Colonic mucosa (tissue), 4 donors: ENCODE data around the gene KCNN3. TPM values are rescaled to one million over a fixed set of nuclear protein-coding genes. Genes with fewer than 3 reads are reported as not detected.

Experiments used
- DNase-seq: peaks from one replicate; pipeline ENCODE4 v3.0.0-alpha.2; 2020
- H3K27ac ChIP-seq: fragments of 200-600 bp; one replicate; pipeline ENCODE4 v1.8.0; 2021
- H3K27me3 ChIP-seq: fragments of 200-600 bp; one replicate; pipeline ENCODE4 v1.8.0; 2021
- H3K36me3 ChIP-seq: fragments of 200-600 bp; one replicate; pipeline ENCODE4 v1.8.0; 2021
- H3K4me1 ChIP-seq: fragments of 200-600 bp; one replicate; pipeline ENCODE4 v1.8.0; 2021; ENCODE audit warnings: mild to moderate bottlenecking
- H3K4me3 ChIP-seq: fragments of 200-600 bp; one replicate; pipeline ENCODE4 v1.8.0; 2021
- H3K9ac ChIP-seq, 2 donors: one replicate each; pipeline ENCODE4 v1.7.0; 2013; ENCODE audit warnings: control low read depth in 2 of 2, low read depth in 2 of 2, low read length in 2 of 2
- H3K9me3 ChIP-seq: fragments of 200-600 bp; one replicate; pipeline ENCODE4 v1.8.0; 2021
- intact Hi-C: fragments of 100-400 bp; cut with DNase I; formaldehyde crosslinking; loops from one replicate; pipeline ENCODE4 v1.14.1; 2022
- total RNA-seq, 2 donors: library from RNA; stranded (reverse); fragmentation: NEBNext Ultra II Directional in 1 of 2; extraction: Animal tissue kit (Norgen Biotek cat#: 25700) in 1 of 2; gene quantifications; one replicate each; pipeline ENCODE4 v1.2.1, GENCODE V29; 2021
- TF ChIP-seq, protein P1 (sequence below): fragments of 200-600 bp; IDR thresholded peaks from one replicate; pipeline ENCODE4 v1.8.0; 2022; ENCODE audit warnings: antibody characterized with exemption, mild to moderate bottlenecking
- donor health status: healthy.
- donor health status: DM: no; HTN: no; CAD: no.
- donor health status: DM: no; HTN: no; CAD: no.

KCNN3 gene
- total RNA-seq, 2 donors from 2014 or later: 0.99 to 2.5 TPM

DNA sequence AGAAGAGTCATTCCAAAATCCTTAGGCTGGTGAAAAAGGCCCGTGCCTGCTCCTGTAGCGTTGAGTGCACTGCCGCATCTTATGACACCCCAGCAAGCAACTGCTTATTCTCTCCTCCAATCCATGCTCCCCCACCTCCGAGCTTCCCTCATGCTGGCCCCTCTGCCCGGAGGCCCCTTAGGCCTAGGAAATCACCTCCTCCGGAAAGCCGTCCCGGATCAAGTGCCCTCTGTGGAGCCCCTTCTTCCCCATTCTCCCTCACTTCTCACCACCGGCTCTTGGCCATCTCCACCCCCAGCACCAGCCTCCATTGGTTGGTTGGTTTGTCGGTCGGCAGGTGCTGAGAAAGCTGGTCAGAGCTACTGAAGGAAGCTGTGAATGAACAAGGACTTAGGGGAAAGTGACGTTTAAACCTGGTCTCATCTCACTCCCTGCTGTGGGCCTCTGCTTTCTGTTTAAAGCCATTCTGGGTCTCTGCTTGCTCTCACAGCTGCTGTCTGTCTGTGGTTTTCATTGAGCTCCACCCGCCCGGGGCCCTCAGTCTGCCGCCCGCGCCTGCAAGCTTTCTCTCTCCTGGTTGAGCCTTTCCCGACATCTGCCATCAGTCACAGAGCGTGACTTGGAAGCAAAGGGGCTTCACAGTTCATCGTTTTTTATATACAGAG lies 122.2 kb downstream of the KCNN3 start:
- Histone ChIP-seq H3K36me3 (no peaks in the 10 kb centered on the region), H3K4me1 (no peaks in the 10 kb centered on the region), H3K27me3 (no peaks in the 10 kb centered on the region), H3K9ac (no peak overlapping the region), H3K4me3 (no peak overlapping the region), H3K27ac (no peak overlapping the region), H3K9me3 (no peaks in the 10 kb centered on the region)
- intact Hi-C loops: no loop called here
- DNase-seq: no peak
- TF ChIP-seq, protein P1, sequence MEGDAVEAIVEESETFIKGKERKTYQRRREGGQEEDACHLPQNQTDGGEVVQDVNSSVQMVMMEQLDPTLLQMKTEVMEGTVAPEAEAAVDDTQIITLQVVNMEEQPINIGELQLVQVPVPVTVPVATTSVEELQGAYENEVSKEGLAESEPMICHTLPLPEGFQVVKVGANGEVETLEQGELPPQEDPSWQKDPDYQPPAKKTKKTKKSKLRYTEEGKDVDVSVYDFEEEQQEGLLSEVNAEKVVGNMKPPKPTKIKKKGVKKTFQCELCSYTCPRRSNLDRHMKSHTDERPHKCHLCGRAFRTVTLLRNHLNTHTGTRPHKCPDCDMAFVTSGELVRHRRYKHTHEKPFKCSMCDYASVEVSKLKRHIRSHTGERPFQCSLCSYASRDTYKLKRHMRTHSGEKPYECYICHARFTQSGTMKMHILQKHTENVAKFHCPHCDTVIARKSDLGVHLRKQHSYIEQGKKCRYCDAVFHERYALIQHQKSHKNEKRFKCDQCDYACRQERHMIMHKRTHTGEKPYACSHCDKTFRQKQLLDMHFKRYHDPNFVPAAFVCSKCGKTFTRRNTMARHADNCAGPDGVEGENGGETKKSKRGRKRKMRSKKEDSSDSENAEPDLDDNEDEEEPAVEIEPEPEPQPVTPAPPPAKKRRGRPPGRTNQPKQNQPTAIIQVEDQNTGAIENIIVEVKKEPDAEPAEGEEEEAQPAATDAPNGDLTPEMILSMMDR: no peak

DNA sequence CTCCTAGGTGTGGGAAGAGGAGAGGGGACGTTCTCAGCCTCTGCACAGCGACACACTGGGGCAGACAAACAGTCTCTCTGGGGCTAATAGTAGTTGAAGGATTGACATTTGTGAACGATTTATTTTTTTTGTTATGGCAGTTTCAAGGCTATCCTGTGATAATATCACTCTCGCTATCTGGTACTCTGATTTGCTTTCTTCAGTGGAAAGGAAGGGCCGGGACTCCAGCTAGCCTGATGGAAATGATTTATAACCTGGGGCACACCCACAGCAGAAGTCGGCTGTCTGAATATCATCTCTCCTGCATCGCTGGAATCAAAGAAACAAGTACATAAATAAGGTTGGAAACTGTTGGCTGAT lies 122.7 kb downstream of the KCNN3 start:
- TF ChIP-seq, protein P1: no peak
- Histone ChIP-seq H3K4me3 (no peak overlapping the region), H3K9ac (no peak overlapping the region), H3K4me1 (no peaks in the 10 kb centered on the region), H3K27me3 (no peaks in the 10 kb centered on the region), H3K9me3 (no peaks in the 10 kb centered on the region), H3K36me3 (no peaks in the 10 kb centered on the region), H3K27ac (no peak overlapping the region)
- no peak for DNase-seq
- intact Hi-C loops: no loop called here

DNA sequence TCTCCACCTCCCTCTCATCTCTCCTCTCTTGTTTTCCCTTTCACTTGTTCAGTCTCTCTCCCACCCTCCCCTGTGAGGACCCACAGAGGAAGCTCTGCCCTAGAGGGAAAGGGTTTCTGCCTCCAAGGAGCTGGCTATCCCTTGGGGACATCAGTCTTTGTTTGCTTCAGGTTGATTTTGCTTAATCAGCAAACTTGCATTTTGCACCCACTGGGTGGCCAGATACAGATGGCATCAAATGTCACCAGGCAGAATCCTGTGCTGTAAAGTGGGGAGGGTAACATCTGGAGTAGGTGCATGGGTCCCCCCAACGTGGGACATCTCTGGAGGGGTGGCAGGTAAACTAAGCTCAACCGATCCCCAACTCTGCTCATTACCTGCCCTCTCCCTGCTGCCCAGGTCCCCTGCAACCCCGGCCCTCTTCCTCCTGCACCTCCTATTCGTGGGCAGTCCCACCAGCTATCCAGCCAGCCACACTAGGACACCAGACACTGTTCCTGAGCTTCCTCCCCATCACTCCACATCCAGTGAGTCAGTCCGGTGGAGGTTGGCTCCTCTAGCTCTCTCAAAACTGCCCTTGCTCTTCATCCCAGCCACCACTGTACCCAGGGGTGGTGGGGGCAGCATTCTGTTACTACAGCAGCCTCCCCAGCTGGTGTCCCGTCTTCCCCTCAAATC lies 123.3 kb downstream of the KCNN3 start:
- DNase-seq: no peak
- TF ChIP-seq, protein P1: no peak
- H3K4me3 ChIP-seq: no peak overlapping the region
- intact Hi-C loops: no loop called here
- H3K36me3 ChIP-seq: no peaks in the 10 kb centered on the region
- no peaks in the 10 kb centered on the region for H3K9me3 ChIP-seq
- no peaks in the 10 kb centered on the region for H3K27me3 ChIP-seq
- no peaks in the 10 kb centered on the region for H3K4me1 ChIP-seq
- no peak overlapping the region for H3K27ac ChIP-seq
- no peak overlapping the region for H3K9ac ChIP-seq

DNA sequence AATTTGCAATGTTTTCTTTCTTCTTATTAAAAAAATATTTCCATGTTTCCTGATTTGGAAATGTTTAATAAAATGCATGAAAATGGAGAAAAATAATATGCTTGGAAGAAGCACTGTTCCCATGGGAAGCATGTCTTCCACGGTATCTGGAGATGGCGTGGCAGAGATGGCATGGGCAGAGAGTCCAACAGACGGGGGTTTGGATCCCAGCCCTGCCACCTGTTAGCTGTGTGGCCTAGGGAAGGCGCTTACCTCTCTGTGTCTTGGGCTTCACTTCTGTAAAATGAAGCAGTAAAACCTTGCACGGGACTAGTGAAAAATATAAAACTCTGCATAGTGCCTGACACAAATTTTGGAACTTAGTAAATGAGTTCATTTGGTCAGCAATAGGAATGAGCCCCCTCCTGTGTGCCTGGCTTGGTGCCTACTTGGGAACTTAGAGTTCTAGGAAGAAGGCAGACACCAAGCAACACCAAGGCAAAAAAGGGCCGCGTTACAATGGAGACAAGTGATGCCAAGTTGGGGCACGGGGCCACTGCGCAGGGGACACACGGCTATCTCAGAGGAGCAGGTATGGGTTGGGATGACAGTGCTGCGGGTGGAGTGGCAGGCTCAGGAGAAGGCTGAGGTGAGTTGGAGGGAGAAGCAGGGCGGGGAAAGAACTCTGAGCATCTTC lies 124.2 kb downstream of the KCNN3 start:
- no peak overlapping the region for H3K27ac ChIP-seq
- TF ChIP-seq, protein P1: no peak
- H3K9me3 ChIP-seq: no peaks in the 10 kb centered on the region
- H3K9ac ChIP-seq: no peak overlapping the region
- intact Hi-C loops: no loop called here
- no peaks in the 10 kb centered on the region for H3K4me1 ChIP-seq
- DNase-seq: no peak
- H3K36me3 ChIP-seq: no peaks in the 10 kb centered on the region
- H3K4me3 ChIP-seq: no peak overlapping the region
- H3K27me3 ChIP-seq: no peaks in the 10 kb centered on the region

DNA sequence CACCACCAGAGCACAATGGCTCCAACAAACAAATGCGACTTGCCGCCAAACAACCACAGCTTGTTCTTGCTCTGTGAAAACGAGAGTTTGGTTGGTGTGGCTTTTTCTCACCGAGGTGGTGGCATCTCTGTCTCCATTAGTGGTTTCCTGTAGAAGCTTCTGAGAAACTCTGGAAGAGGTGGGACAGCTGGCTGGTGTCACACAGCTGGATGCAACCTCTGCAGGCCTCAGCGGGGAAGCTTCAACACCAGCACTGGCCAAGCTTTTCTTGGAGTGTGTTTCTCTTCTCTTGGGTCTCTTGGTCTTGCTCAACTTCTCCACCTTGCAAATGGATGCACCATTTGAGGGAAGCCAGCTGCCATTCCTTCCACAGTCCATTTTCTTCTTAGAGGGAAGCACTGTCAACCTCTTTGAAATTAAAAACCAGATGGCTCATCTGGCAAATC lies 124.8 kb downstream of the KCNN3 start:
- Histone ChIP-seq H3K27ac (no peak overlapping the region), H3K4me1 (no peaks in the 10 kb centered on the region), H3K36me3 (no peaks in the 10 kb centered on the region), H3K9ac (no peak overlapping the region), H3K9me3 (no peaks in the 10 kb centered on the region), H3K4me3 (no peak overlapping the region), H3K27me3 (no peaks in the 10 kb centered on the region)
- TF ChIP-seq, protein P1: no peak
- intact Hi-C loops: no loop called here
- no peak for DNase-seq
